ENCODE results near the gene SOCS6.
"Not testable (repeated sequence)": the region's sequence is repeated elsewhere in the genome, so short reads cannot be mapped to it uniquely, and the experiment has no call there.

Gene SOCS6

GRCh38 chr18:70358105-70358406, 69.2 kb downstream of the SOCS6 start:
- not testable (repeated sequence) for DNase-seq (ENCODE audit: low read depth in 2 of 2)

GRCh38 chr18:70359071-70359470, 70.2 kb downstream of the SOCS6 start:
- no peak for DNase-seq (ENCODE audit: low read depth in 2 of 2)

- no peak for DNase-seq (ENCODE audit: low read depth in 2 of 2)
Measured at GRCh38 chr18:70362258-70362657, 73.4 kb downstream of the SOCS6 start.

DNA sequence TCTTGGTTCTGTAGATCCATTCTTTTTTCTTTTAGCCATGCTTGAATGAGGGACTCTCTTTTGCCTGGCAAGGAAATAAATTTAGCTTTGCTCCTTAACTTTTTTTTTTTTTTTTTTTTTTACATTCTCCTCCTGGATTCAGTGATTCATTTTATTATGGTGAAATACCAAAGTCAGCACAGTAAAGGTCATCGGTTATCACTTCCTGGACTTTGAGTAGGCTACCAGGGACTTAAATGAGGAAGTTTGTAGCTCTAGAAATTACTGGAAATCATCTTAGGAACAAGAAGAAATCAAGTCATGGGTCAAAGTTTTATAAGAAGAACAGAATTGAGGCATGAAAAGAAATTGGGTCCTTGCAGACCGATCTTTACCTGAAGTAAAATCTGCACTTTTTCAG, 75.0 kb downstream of the SOCS6 start:
- no peak for DNase-seq (ENCODE audit: low read depth in 2 of 2)

DNA sequence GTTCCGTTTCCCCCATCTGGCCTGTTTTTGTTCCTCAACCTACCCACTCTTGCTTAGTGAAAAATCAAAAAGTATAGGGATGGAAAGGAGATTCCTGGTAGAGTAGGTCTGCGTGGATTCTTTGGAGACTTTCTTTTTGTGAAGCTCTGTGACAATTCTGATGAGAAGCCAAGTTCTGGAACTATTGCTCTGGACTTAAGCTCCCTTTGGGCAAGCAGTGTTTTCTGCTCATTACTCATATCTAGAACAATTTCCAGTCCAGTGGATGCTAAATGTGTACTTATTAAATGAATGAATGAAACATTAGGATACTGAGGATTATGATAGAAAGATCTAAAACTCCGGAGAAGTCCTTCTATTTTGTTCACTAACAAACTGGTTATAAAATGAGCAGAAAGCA, 76.5 kb downstream of the SOCS6 start:
- DNase-seq (ENCODE audit: low read depth in 2 of 2), result no peak

DNA sequence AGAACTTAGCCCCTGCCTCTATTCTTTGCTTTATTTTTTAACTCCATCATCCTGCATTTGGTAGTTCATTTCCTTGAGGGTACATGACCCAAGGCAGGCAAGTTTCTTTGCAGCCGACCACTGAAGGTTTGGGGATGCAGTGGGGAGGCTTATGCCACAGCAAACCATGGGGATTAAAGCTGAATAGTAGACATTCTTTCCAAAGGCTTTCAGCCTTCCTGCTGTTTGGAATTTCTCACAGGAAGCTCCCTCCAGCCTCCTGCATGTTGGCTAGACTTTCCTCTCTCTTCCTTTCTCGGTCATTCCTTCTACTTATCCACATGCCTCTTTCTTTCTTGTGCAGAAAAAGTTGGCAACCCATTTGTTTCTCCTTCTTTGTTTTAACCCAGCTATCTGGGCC, 77.3 kb downstream of the SOCS6 start:
- no peak for DNase-seq (ENCODE audit: low read depth in 2 of 2)

DNA sequence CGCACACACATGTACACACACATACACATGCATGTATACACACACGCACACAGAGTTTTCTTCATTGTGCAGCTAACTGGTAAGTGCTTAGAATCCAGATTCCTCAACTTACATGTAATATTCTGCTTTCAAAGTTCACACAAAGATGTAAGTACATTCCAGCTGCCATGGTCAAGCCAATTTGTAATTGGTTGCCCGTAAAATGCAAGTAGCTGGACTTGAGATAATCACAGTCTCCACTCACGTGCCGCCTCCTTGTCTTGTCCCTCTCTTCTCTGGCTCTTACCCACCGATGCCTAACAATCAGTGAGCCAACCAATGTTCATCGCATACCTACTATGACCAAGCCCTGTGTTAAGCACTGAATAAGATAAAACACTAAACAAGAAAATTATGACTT, 77.8 kb downstream of the SOCS6 start:
- no peak for DNase-seq (ENCODE audit: low read depth in 2 of 2)

DNA sequence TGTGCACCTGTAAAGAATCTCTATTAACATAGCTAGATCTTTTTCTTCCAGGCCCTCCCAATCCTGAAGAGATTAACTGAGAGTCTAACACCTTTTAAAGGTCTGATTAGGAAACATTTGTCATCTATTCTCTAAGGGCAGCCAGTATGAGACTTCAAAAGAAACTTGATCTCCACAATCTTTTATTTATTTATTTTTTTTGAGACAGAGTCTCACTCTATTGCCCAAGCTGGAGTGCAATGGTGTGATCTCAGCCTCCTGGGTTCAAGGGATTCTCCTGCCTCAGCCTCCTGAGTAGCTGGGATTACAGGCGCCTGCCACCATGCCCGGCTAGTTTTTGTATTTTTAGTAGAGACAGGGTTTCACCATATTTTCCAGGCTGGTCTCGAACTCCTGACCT, 78.5 kb downstream of the SOCS6 start:
- not testable (repeated sequence) for DNase-seq (ENCODE audit: low read depth in 2 of 2)

GRCh38 chr18:70368903-70369302, 80.1 kb downstream of the SOCS6 start:
- no peak for DNase-seq (ENCODE audit: low read depth in 2 of 2)

GRCh38 chr18:70370762-70371733, 82.2 kb downstream of the SOCS6 start:
- DNase-seq (ENCODE audit: low read depth in 2 of 2), result no peak

GRCh38 chr18:70371908-70372307, 83.1 kb downstream of the SOCS6 start:
- no peak for DNase-seq (ENCODE audit: low read depth in 2 of 2)

DNA sequence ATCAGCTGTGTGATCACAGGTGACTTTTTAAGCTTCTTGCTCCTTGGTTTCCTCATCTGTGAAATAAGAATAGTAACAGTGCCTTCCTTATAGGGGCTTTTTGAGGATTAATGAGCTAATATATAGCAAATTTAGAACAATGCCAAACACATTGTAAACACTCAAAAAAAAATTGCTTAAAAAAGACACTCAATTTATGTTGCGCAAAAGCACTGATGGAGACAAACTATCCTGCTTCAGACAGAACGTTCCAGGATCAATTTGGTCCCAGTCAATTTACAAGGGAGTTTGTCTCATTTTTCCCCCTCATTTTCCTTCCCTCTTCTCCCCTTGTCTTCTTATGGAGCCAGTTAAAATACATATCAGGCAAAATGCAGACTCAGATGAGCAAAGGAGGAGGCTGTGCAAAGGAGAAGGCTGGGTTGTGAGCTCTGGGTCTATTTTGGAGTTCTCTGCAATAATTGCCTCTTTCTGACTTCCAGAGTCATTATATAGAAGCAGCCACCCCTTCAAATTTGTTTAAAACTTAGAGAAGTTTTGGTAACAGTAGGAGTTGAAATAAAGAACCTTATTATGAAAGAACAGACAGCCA, 83.7 kb downstream of the SOCS6 start:
- DNase-seq (ENCODE audit: low read depth in 2 of 2), result no peak

- no peak for DNase-seq (ENCODE audit: low read depth in 2 of 2)
Measured at GRCh38 chr18:70373042-70373519, 84.2 kb downstream of the SOCS6 start.

GRCh38 chr18:70374154-70374553, 85.3 kb downstream of the SOCS6 start:
- DNase-seq (ENCODE audit: low read depth in 2 of 2), result no peak

DNA sequence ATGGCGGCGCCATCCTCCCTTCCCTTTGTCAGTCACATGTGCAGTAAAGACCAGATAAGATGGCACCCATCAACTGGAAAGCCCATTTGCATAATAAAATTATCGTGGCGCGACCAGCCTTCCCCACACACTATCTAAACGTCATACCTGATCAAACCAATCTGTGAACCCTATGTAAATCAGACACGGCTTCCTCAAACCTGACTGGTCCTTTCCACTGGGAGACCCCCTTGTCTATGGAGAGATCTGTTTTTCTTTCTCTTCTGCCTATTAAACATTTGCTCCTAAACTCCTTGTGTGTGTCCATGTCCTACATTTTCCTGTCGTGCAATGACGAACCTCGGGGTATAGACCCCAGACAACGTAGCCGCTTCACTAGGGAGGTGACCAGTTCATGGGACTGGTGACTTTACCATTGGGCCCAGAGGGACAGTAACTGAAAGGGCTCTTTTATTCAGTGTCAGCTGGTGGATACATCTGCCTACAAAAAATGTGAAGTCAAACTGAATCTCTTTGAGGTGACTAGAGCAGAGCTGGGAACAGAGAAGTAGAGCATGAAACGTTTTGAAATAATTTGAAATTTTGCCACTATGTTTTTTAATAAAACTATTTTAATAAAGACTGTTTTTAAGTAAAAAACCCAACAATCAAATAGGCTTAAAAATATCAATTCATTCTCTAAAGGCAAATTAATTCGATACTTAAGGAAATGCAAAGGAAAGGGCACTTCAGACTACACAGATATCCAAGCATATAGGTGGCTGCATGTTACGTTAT, 87.5 kb downstream of the SOCS6 start:
- no peak for DNase-seq (ENCODE audit: low read depth in 2 of 2)

DNA sequence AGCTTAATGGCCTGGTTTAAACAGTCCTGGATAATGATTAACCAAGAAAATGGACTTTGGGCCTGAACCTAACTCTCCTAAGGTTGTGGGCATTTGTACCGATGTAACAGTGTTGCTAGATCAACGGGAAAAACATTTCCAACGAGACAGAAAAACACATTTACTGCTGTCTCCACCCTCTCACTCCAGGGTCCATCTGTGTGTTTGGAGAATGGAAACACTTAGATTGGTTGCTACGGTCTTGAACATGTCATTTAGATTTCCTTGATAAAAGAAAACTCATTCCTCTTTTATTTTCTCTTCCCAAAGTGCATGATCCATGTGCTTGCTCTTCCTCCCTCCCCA, 88.0 kb downstream of the SOCS6 start:
- no peak for DNase-seq (ENCODE audit: low read depth in 2 of 2)

- DNase-seq (ENCODE audit: low read depth in 2 of 2), result no peak
Measured at GRCh38 chr18:70377317-70377799, 88.5 kb downstream of the SOCS6 start.

GRCh38 chr18:70377857-70378701, 89.2 kb downstream of the SOCS6 start:
- no peak for DNase-seq (ENCODE audit: low read depth in 2 of 2)

Measured in stimulated activated CD4-positive, alpha-beta T cell treated with anti-CD3 and anti-CD28 coated beads, Interleukin-12 subunit alpha, Interleukin-12 subunit beta, amount 100 ng/mL, for 24 hours (primary cell).